ENCODE measurements around the gene ZFYVE21. TPM values are rescaled to one million over a fixed set of nuclear protein-coding genes. Genes with fewer than 3 reads are reported as not detected.

Gene ZFYVE21
- total RNA-seq, 1 experiment from 2014 or later: 31.3 TPM

DNA sequence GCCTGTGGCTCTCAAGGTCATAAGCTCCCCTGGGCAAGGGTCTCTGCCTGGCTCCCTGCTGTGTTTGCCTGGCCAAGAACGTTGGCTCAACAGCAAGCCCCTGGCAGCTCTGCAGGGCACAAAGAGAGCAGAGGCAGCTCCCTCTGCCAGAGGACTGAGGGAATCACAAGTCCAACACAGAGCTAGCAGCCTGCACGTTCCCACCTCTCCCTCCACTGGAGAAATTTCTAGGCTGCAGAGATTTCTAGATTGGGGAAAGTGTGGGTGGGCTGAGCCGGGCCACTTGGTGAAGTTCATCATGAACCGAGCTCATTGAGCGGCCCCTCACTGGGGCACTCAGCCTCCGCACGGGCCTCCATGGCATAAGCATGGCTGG, 19.8 kb downstream of the ZFYVE21 start:
- intact Hi-C loops (cut with micrococcal nuclease): no loop called here
- Histone ChIP-seq H3K36me3 (ENCODE audit: control insufficient read depth in 1 of 2, insufficient read depth in 2 of 2, low read length in 2 of 2) (peaks cover 3 to 6% of the 10 kb centered on the region in 2 experiments; a peak in 3 of 4 replicates), H3K9me3 (ENCODE audit: control insufficient read depth in 1 of 2, insufficient read depth in 1 of 2, low read depth in 1 of 2, low read length in 2 of 2) (no peaks in the 10 kb centered on the region), H3K4me2 (ENCODE audit: low read length) (no peak overlapping the region), H2AFZ (ENCODE audit: low read depth, low read length, poor library complexity, severe bottlenecking) (no peak overlapping the region), H3K9ac (ENCODE audit: low read length) (no peak overlapping the region), H3K27ac (ENCODE audit: low read depth, low read length) (no peak overlapping the region), H3K4me1 (ENCODE audit: control insufficient read depth in 1 of 2, insufficient read depth in 2 of 2, low read length in 2 of 2) (no peaks in the 10 kb centered on the region), H3K79me2 (ENCODE audit: insufficient read depth, low read length) (no peaks in the 10 kb centered on the region), H3K9me2 (ENCODE audit: insufficient read depth) (no peaks in the 10 kb centered on the region), H3K4me3 (replicated peaks in 1 of 2; ENCODE audit: low read depth in 1 of 2, low read length in 2 of 2) (no peak overlapping the region), H4K20me1 (ENCODE audit: insufficient read depth) (no peaks in the 10 kb centered on the region), H3K27me3 (ENCODE audit: insufficient read depth, low read length) (no peaks in the 10 kb centered on the region)
- no peak for TF ChIP-seq EGR1 (IDR thresholded peaks at IDR 0.05; ENCODE audit: low read depth)
- TF ChIP-seq, protein P1, sequence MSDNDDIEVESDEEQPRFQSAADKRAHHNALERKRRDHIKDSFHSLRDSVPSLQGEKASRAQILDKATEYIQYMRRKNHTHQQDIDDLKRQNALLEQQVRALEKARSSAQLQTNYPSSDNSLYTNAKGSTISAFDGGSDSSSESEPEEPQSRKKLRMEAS (IDR thresholded peaks at IDR 0.05): no peak
- no peak for TF ChIP-seq SRF (IDR thresholded peaks at IDR 0.05; ENCODE audit: low read depth)
- DNase-seq (ENCODE audit: low read depth, low spot score): no peak
- ChIA-PET POLR2A (no interaction called here), CTCF (interaction anchor here (1.5 kb wide), 1 partner anchor 73 kb away, joined by 3 read pairs; no protein-coding TSS in a partner anchor), RAD21 (ENCODE audit: low non-redundant PET in 1 of 2, low total read pairs in 2 of 2, uncharacterized antibody in 2 of 2, unreplicated experiment in 2 of 2) (no interaction called here)
- no TSS peak for BruUV-seq (replicated peaks)
- no peak for ATAC-seq

DNA sequence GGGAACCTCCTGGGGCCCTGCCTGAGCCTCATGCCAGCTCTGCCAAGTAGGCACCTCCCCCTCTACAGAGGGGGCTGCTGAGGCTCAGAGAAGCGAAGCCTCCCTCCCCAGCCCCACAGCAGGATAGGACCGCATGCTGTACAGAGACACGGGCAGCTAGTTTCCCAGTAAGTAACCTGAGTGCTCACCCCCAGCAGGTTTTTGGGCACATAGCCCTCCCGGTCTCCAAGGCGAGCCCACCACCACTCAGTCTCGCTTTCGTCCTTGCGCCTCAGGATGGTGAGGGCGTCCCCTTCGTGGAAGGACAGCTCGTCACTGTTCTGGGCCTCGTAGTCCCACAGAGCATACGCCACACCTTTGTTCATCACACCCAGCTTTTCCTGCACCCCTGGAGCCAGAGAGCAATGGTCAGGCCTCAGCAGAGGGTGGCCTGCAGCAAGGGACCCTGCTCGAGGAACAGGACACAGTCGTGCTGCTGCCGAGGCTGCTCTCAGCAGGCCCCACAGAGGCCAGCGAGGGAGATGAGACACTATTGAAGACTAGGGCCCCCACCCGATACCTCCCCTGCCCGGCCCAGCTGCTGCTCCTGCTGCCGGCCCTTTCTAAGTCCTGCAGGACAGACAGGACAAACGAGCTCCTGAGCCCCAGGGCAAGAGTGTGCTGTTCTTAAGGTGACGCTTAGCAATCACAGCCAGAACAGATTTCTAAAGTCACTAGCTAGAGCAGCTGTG, 20.4 kb downstream of the ZFYVE21 start:
- Histone ChIP-seq H3K27ac (ENCODE audit: low read depth, low read length) (no peak overlapping the region), H3K9me2 (ENCODE audit: insufficient read depth) (no peaks in the 10 kb centered on the region), H3K9ac (ENCODE audit: low read length) (no peak overlapping the region), H3K36me3 (ENCODE audit: control insufficient read depth in 1 of 2, insufficient read depth in 2 of 2, low read length in 2 of 2) (peaks cover 3 to 6% of the 10 kb centered on the region in 2 experiments; a peak in 3 of 4 replicates), H3K4me3 (replicated peaks in 1 of 2; ENCODE audit: low read depth in 1 of 2, low read length in 2 of 2) (no peak overlapping the region), H3K9me3 (ENCODE audit: control insufficient read depth in 1 of 2, insufficient read depth in 1 of 2, low read depth in 1 of 2, low read length in 2 of 2) (no peaks in the 10 kb centered on the region), H3K4me2 (ENCODE audit: low read length) (no peak overlapping the region), H3K4me1 (ENCODE audit: control insufficient read depth in 1 of 2, insufficient read depth in 2 of 2, low read length in 2 of 2) (no peaks in the 10 kb centered on the region), H2AFZ (ENCODE audit: low read depth, low read length, poor library complexity, severe bottlenecking) (no peak overlapping the region), H3K27me3 (ENCODE audit: insufficient read depth, low read length) (no peaks in the 10 kb centered on the region), H4K20me1 (ENCODE audit: insufficient read depth) (no peaks in the 10 kb centered on the region), H3K79me2 (ENCODE audit: insufficient read depth, low read length) (no peaks in the 10 kb centered on the region)
- intact Hi-C loops (cut with micrococcal nuclease): no loop called here
- POLR2A ChIA-PET: no interaction called here
- TF ChIP-seq RAD21 (IDR thresholded peaks at IDR 0.05; ENCODE audit: low read depth) (no peak), POLR2AphosphoS5 (IDR thresholded peaks at IDR 0.05; ENCODE audit: low read depth, low read length) (no peak), FOSL1 (IDR thresholded peaks at IDR 0.05; ENCODE audit: low read depth) (no peak), CEBPB (IDR thresholded peaks at IDR 0.05; ENCODE audit: low read depth) (no peak), SP1 (IDR thresholded peaks at IDR 0.05; ENCODE audit: low read depth) (no peak), ZFX (IDR thresholded peaks at IDR 0.05) (no peak), CBX3 (IDR thresholded peaks at IDR 0.05; ENCODE audit: low read depth) (no peak), YY1 (IDR thresholded peaks at IDR 0.05; ENCODE audit: extremely low read depth, insufficient replicate concordance, low read depth, low read length) (no peak), ZNF274 (IDR thresholded peaks at IDR 0.05; ENCODE audit: low read depth, low read length) (no peak)
- TF ChIP-seq, protein P1 (IDR thresholded peaks at IDR 0.05): no peak
- TF ChIP-seq, protein P2, sequence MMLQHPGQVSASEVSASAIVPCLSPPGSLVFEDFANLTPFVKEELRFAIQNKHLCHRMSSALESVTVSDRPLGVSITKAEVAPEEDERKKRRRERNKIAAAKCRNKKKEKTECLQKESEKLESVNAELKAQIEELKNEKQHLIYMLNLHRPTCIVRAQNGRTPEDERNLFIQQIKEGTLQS (IDR thresholded peaks at IDR 0.05): no peak
- RAD21 ChIA-PET (ENCODE audit: low non-redundant PET in 1 of 2, low total read pairs in 2 of 2, uncharacterized antibody in 2 of 2, unreplicated experiment in 2 of 2): no interaction called here
- ATAC-seq (no peak), DNase-seq (ENCODE audit: low read depth, low spot score) (no peak)
- no TSS peak for BruUV-seq (replicated peaks)
- CTCF ChIA-PET: interaction anchor here (1.5 kb wide), 1 partner anchor 73 kb away, joined by 3 read pairs; no protein-coding TSS in a partner anchor
